Right cardiac atrium (tissue), 5 donors: ENCODE results near the gene RAPGEF5. TPM values are rescaled to one million over a fixed set of nuclear protein-coding genes. Genes with fewer than 3 reads are reported as not detected.

Experiments used
- ATAC-seq, 2 donors: fragments of 200-7000 bp; cut with Tn5 transposase; one replicate each; pipeline versions ENCODE4 v1.8.0 to v1.9.1; 2020; ENCODE audit warnings: moderate library complexity in 2 of 2, mild to moderate bottlenecking in 1 of 2
- DNase-seq, 3 donors: peaks; one replicate each; pipeline ENCODE4 v3.0.0-alpha.2; 2020
- H3K27ac ChIP-seq: one replicate; pipeline ENCODE4 v1.5.1; 2013; ENCODE audit warnings: mild to moderate bottlenecking, low read length, control low read depth, moderate library complexity
- H3K27me3 ChIP-seq: one replicate; pipeline ENCODE4 v1.6.1; 2013; ENCODE audit not compliant: control insufficient read depth, insufficient read depth
- H3K4me1 ChIP-seq: one replicate; pipeline ENCODE4 v1.6.1; 2013; ENCODE audit warnings: low read length; ENCODE audit not compliant: control insufficient read depth, insufficient read depth
- H3K4me3 ChIP-seq: one replicate; pipeline ENCODE4 v1.5.1; 2013; ENCODE audit warnings: low read length, control low read depth
- H3K9me3 ChIP-seq: one replicate; pipeline ENCODE4 v1.6.1; 2013; ENCODE audit warnings: low read length; ENCODE audit not compliant: control insufficient read depth
- WGBS: extraction: QIAGEN DNeasy Blood & Tissue Kit; methylation state at CpG from one replicate; pipeline ENCODE4 v1.1.7; 2013; 5-methylcytosine and 5-hydroxymethylcytosine counted together
- intact Hi-C, 4 donors: fragments of 100-400 bp; cut with DNase I; formaldehyde crosslinking; loops; one replicate each; pipeline versions ENCODE4 v1.11.0 to v1.14.0; 2022 to 2023
- long read RNA-seq, 4 donors: library from polyadenylated mRNA; unstranded; transcript quantifications; one replicate each; pipeline ENCODE4 v2.0.0, GENCODE V29; 2020 to 2021
- polyA plus RNA-seq: library from polyadenylated mRNA; stranded (reverse); fragments of 200-250 nt; gene quantifications from one replicate; pipeline ENCODE4 v1.2.3, GENCODE V29; 2013
- total RNA-seq, 4 donors: library from RNA; stranded (reverse); fragmentation: NEBNext Ultra II Directional; extraction: Animal tissue kit (Norgen Biotek cat#: 25700); gene quantifications; one replicate each; pipeline ENCODE4 v1.2.1, GENCODE V29; 2021
- donor health status: healthy with polysubstance abuse.
- donor health status: DM: no; HTN: yes; CAD: no.
- donor health status: DM: no; HTN: no; CAD: no.
- donor health status: DM: no; HTN: yes; CAD: no; lungs with severe emphysema.
- donor health status: DM: yes; HTN: yes; CAD: no.

Gene RAPGEF5
- 10 to 100 TPM; 21.7 to 30.8 (median 28.2) TPM for total RNA-seq
- 8.7 TPM for polyA plus RNA-seq
- long read RNA-seq, donor 1, partial matches to known transcripts: 4 of 6 reads
- long read RNA-seq, donor 1, other reads (novel, unspliced or antisense): 2 of 6 reads
- long read RNA-seq, donor 2, partial matches to known transcripts: 0 of 1 reads
- long read RNA-seq, donor 2, other reads (novel, unspliced or antisense): 1 of 1 reads
- long read RNA-seq, donor 3, partial matches to known transcripts: 3 of 9 reads
- long read RNA-seq, donor 3, other reads (novel, unspliced or antisense): 6 of 9 reads
- long read RNA-seq, donor 4: 0 reads

- peak; percentile 59 to 81 for ATAC-seq
- no peaks in the 10 kb centered on the region for H3K4me1 ChIP-seq
- under 1% methylated on average over 94 of the region's 95 CpGs for WGBS
- DNase-seq: peak in 2 of 3 donors; percentile 49 to 59
- H3K9me3 ChIP-seq: no peaks in the 10 kb centered on the region
- no peaks in the 10 kb centered on the region for H3K27me3 ChIP-seq
- H3K4me3 ChIP-seq: peak within 1 kb of the TSS; percentile 82
- intact Hi-C loops: loop anchor here in 1 of 4 donors (10.0 kb wide), 1 partner anchor 88 kb away; no protein-coding TSS in a partner anchor
- H3K27ac ChIP-seq: no peak within 1 kb of the TSS
Measured at GRCh38 chr7:22356701-22357310, at the start of gene RAPGEF5. Gene RAPGEF5 (minus strand): TSS chr7:22357154. CDS start chr7:22357060, 94 bp downstream.

- ATAC-seq: no peak
- 96% methylated on average over 4 of the region's 4 CpGs for WGBS
- Histone ChIP-seq H3K4me3 (no peak overlapping the region), H3K27me3 (no peaks in the 10 kb centered on the region), H3K9me3 (peaks cover 2% of the 10 kb centered on the region), H3K4me1 (peaks cover 2% of the 10 kb centered on the region), H3K27ac (no peak overlapping the region)
- intact Hi-C loops: no loop called here
- no peak for DNase-seq
Measured at GRCh38 chr7:22406715-22407114, 49.8 kb upstream of the RAPGEF5 start.

- Histone ChIP-seq H3K4me3 (no peak overlapping the region), H3K9me3 (peaks cover 2% of the 10 kb centered on the region), H3K4me1 (peaks cover 2% of the 10 kb centered on the region), H3K27ac (no peak overlapping the region), H3K27me3 (no peaks in the 10 kb centered on the region)
- ATAC-seq (no peak), DNase-seq (no peak)
- 84% methylated on average over 3 of the region's 3 CpGs for WGBS
- intact Hi-C loops: no loop called here
Measured at GRCh38 chr7:22404421-22405023, 47.6 kb upstream of the RAPGEF5 start.

GRCh38 chr7:22403344-22403743, 46.4 kb upstream of the RAPGEF5 start:
- H3K9me3 ChIP-seq: peaks cover 2% of the 10 kb centered on the region
- DNase-seq (no peak), ATAC-seq (no peak)
- H3K27me3 ChIP-seq: no peaks in the 10 kb centered on the region
- no peak overlapping the region for H3K27ac ChIP-seq
- WGBS: 94% methylated on average over 2 of the region's 2 CpGs
- H3K4me3 ChIP-seq: no peak overlapping the region
- intact Hi-C loops: no loop called here
- peaks cover 2% of the 10 kb centered on the region for H3K4me1 ChIP-seq

- ATAC-seq (no peak), DNase-seq (no peak)
- Histone ChIP-seq H3K9me3 (peaks cover 2% of the 10 kb centered on the region), H3K4me1 (peaks cover 2% of the 10 kb centered on the region), H3K27ac (no peak overlapping the region), H3K4me3 (no peak overlapping the region), H3K27me3 (no peaks in the 10 kb centered on the region)
- intact Hi-C loops: no loop called here
- WGBS: 78% methylated on average over 2 of the region's 2 CpGs
Measured at GRCh38 chr7:22402250-22402649, 45.3 kb upstream of the RAPGEF5 start.

GRCh38 chr7:22400936-22401553, 44.1 kb upstream of the RAPGEF5 start:
- Histone ChIP-seq H3K27ac (no peak overlapping the region), H3K27me3 (no peaks in the 10 kb centered on the region), H3K9me3 (peaks cover 2% of the 10 kb centered on the region), H3K4me3 (no peak overlapping the region), H3K4me1 (peaks cover 2% of the 10 kb centered on the region)
- WGBS: 82% methylated on average over 3 of the region's 3 CpGs
- ATAC-seq (no peak), DNase-seq (no peak)
- intact Hi-C loops: no loop called here

- intact Hi-C loops: no loop called here
- Histone ChIP-seq H3K4me3 (no peak overlapping the region), H3K27me3 (no peaks in the 10 kb centered on the region), H3K4me1 (peaks cover 2% of the 10 kb centered on the region), H3K27ac (no peak overlapping the region), H3K9me3 (peaks cover 2% of the 10 kb centered on the region)
- 77% methylated on average over 10 of the region's 10 CpGs for WGBS
- no peak for ATAC-seq
- no peak for DNase-seq
Measured at GRCh38 chr7:22400150-22400814, 43.3 kb upstream of the RAPGEF5 start.

GRCh38 chr7:22399546-22399945, 42.6 kb upstream of the RAPGEF5 start:
- WGBS: 72% methylated on average over 2 of the region's 2 CpGs
- intact Hi-C loops: no loop called here
- peaks cover 2% of the 10 kb centered on the region for H3K9me3 ChIP-seq

GRCh38 chr7:22399091-22399490, 42.1 kb upstream of the RAPGEF5 start:
- no peak for ATAC-seq
- Histone ChIP-seq H3K27ac (no peak overlapping the region), H3K9me3 (peaks cover 2% of the 10 kb centered on the region), H3K27me3 (no peaks in the 10 kb centered on the region), H3K4me1 (peaks cover 2% of the 10 kb centered on the region), H3K4me3 (no peak overlapping the region)
- DNase-seq: no peak
- intact Hi-C loops: no loop called here

More at GRCh38 chr7:22399546-22399945, 42.6 kb upstream of the RAPGEF5 start:
- H3K4me3 ChIP-seq: no peak overlapping the region
- DNase-seq (no peak), ATAC-seq (no peak)
- H3K27ac ChIP-seq: no peak overlapping the region
- no peaks in the 10 kb centered on the region for H3K27me3 ChIP-seq
- peaks cover 2% of the 10 kb centered on the region for H3K4me1 ChIP-seq

- no peak for DNase-seq
- no peak overlapping the region for H3K4me3 ChIP-seq
- H3K9me3 ChIP-seq: no peaks in the 10 kb centered on the region
- 48% methylated on average over 5 of the region's 5 CpGs for WGBS
- H3K27me3 ChIP-seq: no peaks in the 10 kb centered on the region
- intact Hi-C loops: no loop called here
- peaks cover 2% of the 10 kb centered on the region for H3K4me1 ChIP-seq
- H3K27ac ChIP-seq: no peak overlapping the region
- no peak for ATAC-seq
Measured at GRCh38 chr7:22397981-22398380, 41.0 kb upstream of the RAPGEF5 start.
